ENCODE results near the gene WNT7B.
A peak's percentile ranks its signal among the peaks of the same experiment; 100 is the strongest.
"Not testable (repeated sequence)": the region's sequence is repeated elsewhere in the genome, so short reads cannot be mapped to it uniquely, and the experiment has no call there.

WNT7B gene

DNA sequence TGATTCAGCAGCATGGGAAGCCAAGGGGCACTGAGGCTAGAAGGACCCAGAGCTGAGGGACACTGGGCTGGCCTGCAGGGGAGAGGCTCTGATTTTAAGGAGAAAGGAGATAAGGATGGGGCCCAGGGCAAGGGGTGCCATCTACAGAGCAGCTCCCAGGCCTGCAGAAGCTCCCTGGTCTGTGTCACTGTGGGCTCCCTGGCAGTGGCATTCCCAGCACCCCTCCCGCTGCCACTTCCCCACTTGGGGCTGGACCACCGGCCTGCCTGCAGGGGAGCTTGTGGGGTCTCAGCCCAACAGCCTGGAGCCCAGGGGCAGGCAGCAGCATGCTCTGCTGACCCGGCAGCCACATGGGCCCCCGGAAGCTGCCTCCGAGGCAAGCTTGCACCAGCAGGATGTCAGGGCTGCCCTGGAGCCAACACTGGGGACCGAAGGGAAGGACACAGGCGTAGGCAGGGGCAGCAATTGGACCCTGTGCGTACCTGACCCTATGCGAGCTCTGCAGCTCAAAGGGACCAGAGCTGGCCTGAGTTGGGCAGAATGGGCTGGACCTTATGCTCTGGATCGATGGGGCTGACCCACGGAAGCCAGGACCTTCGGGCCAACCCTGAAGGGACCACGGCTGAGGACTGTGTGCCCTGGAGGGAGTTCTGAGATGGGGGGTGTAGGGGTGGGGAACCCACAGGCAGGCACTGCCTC is 35.4 kb upstream of the WNT7B start:
- Mint-ChIP-seq H3K4me1 (ENCODE audit: low read depth) (peaks cover 50% of the 10 kb centered on the region), H3K9me3 (peaks cover 20% of the 10 kb centered on the region), H3K27ac (peak overlapping the region; percentile 58), H3K4me3 (no peak overlapping the region), H3K36me3 (ENCODE audit: low read depth) (peaks cover 24% of the 10 kb centered on the region), H3K27me3 (no peaks in the 10 kb centered on the region)
- intact Hi-C loops (cut with micrococcal nuclease) = no loop called here

GRCh38 chr22:46011627-46012181 is 34.7 kb upstream of the WNT7B start:
- Mint-ChIP-seq H3K36me3 (ENCODE audit: low read depth) (peaks cover 24% of the 10 kb centered on the region), H3K9me3 (peaks cover 20% of the 10 kb centered on the region), H3K27me3 (no peaks in the 10 kb centered on the region), H3K27ac (peak overlapping the region; percentile 58), H3K4me1 (ENCODE audit: low read depth) (peaks cover 54% of the 10 kb centered on the region), H3K4me3 (no peak overlapping the region)
- intact Hi-C loops (cut with micrococcal nuclease) = no loop called here

GRCh38 chr22:46010951-46011626 is 34.1 kb upstream of the WNT7B start:
- Mint-ChIP-seq H3K4me1 (ENCODE audit: low read depth) (peaks cover 60% of the 10 kb centered on the region), H3K9me3 (peaks cover 20% of the 10 kb centered on the region), H3K27me3 (no peaks in the 10 kb centered on the region), H3K27ac (no peak overlapping the region), H3K4me3 (no peak overlapping the region), H3K36me3 (ENCODE audit: low read depth) (peaks cover 24% of the 10 kb centered on the region)
- intact Hi-C loops (cut with micrococcal nuclease) = no loop called here

DNA sequence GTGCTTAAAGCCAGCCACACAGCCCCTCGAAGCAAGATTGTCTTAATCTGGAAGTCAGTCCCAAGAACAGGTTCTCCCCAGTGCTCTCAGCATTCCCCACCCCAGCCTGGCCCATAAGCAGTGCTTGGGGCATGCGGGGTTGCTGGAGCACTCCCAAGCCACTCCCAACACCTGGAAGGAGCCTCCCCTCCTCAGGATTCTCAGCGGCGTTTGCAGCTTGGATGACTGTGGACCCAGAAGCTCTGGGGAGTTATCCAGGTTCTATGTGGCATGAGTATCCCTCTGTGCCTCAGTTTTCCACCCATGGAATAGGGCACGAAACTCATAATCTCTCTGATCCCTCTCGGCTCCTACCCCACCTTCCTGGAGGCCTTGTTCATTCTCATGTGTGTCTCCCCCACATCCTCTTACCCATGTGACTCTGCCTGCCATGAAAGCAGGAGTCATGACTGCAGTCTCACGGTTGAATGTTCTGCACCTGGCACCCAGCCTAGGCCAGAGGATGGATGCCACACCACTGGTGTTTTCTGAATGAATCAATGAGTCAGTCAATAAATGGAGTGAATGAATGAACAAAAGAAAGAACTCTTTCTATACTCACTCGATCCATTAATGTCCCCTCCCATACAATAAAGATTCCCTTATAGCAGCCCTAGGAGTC is 33.4 kb upstream of the WNT7B start:
- intact Hi-C loops (cut with micrococcal nuclease) = no loop called here
- H3K4me3 Mint-ChIP-seq = no peak overlapping the region
- peaks cover 20% of the 10 kb centered on the region for H3K9me3 Mint-ChIP-seq
- H3K36me3 Mint-ChIP-seq (ENCODE audit: low read depth) = peaks cover 24% of the 10 kb centered on the region
- peaks cover 65% of the 10 kb centered on the region for H3K4me1 Mint-ChIP-seq (ENCODE audit: low read depth)
- H3K27me3 Mint-ChIP-seq = no peaks in the 10 kb centered on the region
- H3K27ac Mint-ChIP-seq = no peak overlapping the region

DNA sequence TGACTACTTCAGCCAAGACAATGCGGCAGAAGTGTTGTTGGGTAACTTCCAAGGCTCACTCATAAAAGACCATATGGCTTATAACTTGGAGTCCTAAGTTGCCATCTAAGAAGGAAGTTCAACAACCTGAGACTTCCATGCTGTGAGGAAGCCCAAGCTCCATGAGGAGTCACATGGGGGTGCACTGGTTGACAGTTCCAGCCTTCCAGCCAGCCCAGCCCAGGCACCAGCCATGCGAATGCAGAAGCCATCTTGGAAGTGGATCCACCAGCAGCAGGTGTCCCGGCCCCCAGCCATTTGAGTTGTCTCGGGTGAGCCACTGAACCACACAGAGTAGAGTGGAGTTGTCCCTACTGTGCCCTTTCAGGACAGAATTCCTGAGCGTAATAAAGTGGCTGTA is 32.8 kb upstream of the WNT7B start:
- H3K4me1 Mint-ChIP-seq (ENCODE audit: low read depth) = peaks cover 65% of the 10 kb centered on the region
- H3K4me3 Mint-ChIP-seq = no peak overlapping the region
- peaks cover 20% of the 10 kb centered on the region for H3K9me3 Mint-ChIP-seq
- H3K27me3 Mint-ChIP-seq = no peaks in the 10 kb centered on the region
- H3K36me3 Mint-ChIP-seq (ENCODE audit: low read depth) = peaks cover 24% of the 10 kb centered on the region
- no peak overlapping the region for H3K27ac Mint-ChIP-seq
- intact Hi-C loops (cut with micrococcal nuclease) = loop anchor here (10.0 kb wide), 1 partner anchor 285 kb away; the partner anchor contains the start of gene GTSE1

GRCh38 chr22:46008836-46009596 is 32.1 kb upstream of the WNT7B start:
- Mint-ChIP-seq H3K4me3 (no peak overlapping the region), H3K9me3 (peaks cover 20% of the 10 kb centered on the region), H3K27ac (no peak overlapping the region), H3K36me3 (ENCODE audit: low read depth) (peaks cover 22% of the 10 kb centered on the region), H3K4me1 (ENCODE audit: low read depth) (peaks cover 65% of the 10 kb centered on the region), H3K27me3 (no peaks in the 10 kb centered on the region)
- intact Hi-C loops (cut with micrococcal nuclease) = loop anchor here (10.0 kb wide), 1 partner anchor 286 kb away; the partner anchor contains the start of gene GTSE1

- Mint-ChIP-seq H3K4me3 (no peak overlapping the region), H3K9me3 (peaks cover 20% of the 10 kb centered on the region), H3K27me3 (no peaks in the 10 kb centered on the region), H3K27ac (peak overlapping the region; percentile 82), H3K36me3 (ENCODE audit: low read depth) (peaks cover 15% of the 10 kb centered on the region), H3K4me1 (ENCODE audit: low read depth) (peaks cover 66% of the 10 kb centered on the region)
- intact Hi-C loops (cut with micrococcal nuclease) = loop anchor here (10.0 kb wide), 1 partner anchor 287 kb away; the partner anchor contains the start of gene GTSE1
Observed at GRCh38 chr22:46008291-46008690, 31.3 kb upstream of the WNT7B start.

- H3K4me3 Mint-ChIP-seq = no peak overlapping the region
- intact Hi-C loops (cut with micrococcal nuclease) = loop anchor here (2.0 to 10.0 kb wide), 2 partner anchors 39 to 287 kb away; partner anchors contain the start of gene GTSE1
- peaks cover 11% of the 10 kb centered on the region for H3K36me3 Mint-ChIP-seq (ENCODE audit: low read depth)
- peak overlapping the region; percentile 82 for H3K27ac Mint-ChIP-seq
- peaks cover 66% of the 10 kb centered on the region for H3K4me1 Mint-ChIP-seq (ENCODE audit: low read depth)
- peaks cover 20% of the 10 kb centered on the region for H3K9me3 Mint-ChIP-seq
- H3K27me3 Mint-ChIP-seq = no peaks in the 10 kb centered on the region
Observed at GRCh38 chr22:46007848-46008261, 30.9 kb upstream of the WNT7B start.

- H3K4me1 Mint-ChIP-seq (ENCODE audit: low read depth) = peaks cover 66% of the 10 kb centered on the region
- H3K27me3 Mint-ChIP-seq = no peaks in the 10 kb centered on the region
- peak overlapping the region; percentile 59 for H3K4me3 Mint-ChIP-seq
- peaks cover 20% of the 10 kb centered on the region for H3K9me3 Mint-ChIP-seq
- H3K27ac Mint-ChIP-seq = peak overlapping the region; percentile 82
- peaks cover 11% of the 10 kb centered on the region for H3K36me3 Mint-ChIP-seq (ENCODE audit: low read depth)
- intact Hi-C loops (cut with micrococcal nuclease) = loop anchor here (2.0 to 10.0 kb wide), 2 partner anchors 40 to 288 kb away; partner anchors contain the start of gene GTSE1
Observed at GRCh38 chr22:46007003-46007847, 30.3 kb upstream of the WNT7B start.

- Mint-ChIP-seq H3K4me3 (peak overlapping the region; percentile 59), H3K9me3 (peaks cover 20% of the 10 kb centered on the region), H3K36me3 (ENCODE audit: low read depth) (peaks cover 11% of the 10 kb centered on the region), H3K4me1 (ENCODE audit: low read depth) (peaks cover 67% of the 10 kb centered on the region), H3K27me3 (no peaks in the 10 kb centered on the region), H3K27ac (peak overlapping the region; percentile 82)
- intact Hi-C loops (cut with micrococcal nuclease) = loop anchor here (1.0 to 10.0 kb wide), 3 partner anchors 9 to 288 kb away; partner anchors contain the start of gene GTSE1
Observed at GRCh38 chr22:46006379-46007002, 29.5 kb upstream of the WNT7B start.

- not testable (repeated sequence) for H3K4me3 Mint-ChIP-seq; H3K27me3 Mint-ChIP-seq; H3K36me3 Mint-ChIP-seq (ENCODE audit: low read depth)
- intact Hi-C loops (cut with micrococcal nuclease) = loop anchor here (10.0 kb wide), 1 partner anchor 290 kb away; the partner anchor contains the start of gene GTSE1
- Mint-ChIP-seq H3K9me3 (peaks cover 14% of the 10 kb centered on the region), H3K4me1 (ENCODE audit: low read depth) (peaks cover 80% of the 10 kb centered on the region), H3K27ac (peak overlapping the region; percentile 82)
Observed at GRCh38 chr22:46005116-46005705, 28.2 kb upstream of the WNT7B start.
